Measurements from ENCODE around the gene GOLIM4. TPM values are rescaled to one million over a fixed set of nuclear protein-coding genes. Genes with fewer than 3 reads are reported as not detected.

The GOLIM4 gene
- total RNA-seq, 1 donor from 2014 or later, result 56.2 TPM

DNA sequence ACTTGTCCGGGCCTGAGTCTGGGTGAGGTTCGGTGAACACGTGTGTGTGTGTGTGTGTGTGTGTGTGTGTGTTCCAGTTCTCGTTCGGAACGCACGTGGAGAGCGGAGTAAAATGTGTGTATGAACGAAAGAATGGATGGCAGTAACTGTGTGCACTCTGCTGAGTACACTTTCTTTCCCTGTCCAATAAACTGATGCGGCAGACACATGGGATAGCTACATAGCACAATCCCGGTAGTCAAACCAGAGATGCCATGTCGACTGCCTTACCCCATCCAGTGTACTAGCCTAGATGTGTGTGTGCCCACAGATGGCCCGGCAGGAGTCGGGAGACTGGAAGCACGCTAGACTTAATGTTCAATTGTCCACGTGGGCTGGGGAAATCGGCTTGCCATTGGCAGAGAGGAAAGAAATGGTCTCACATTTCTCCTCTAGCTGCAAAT lies 507 bp upstream of the GOLIM4 start:
- peak; percentile 88 for DNase-seq

- DNase-seq, result peak; percentile 67
Observed at GRCh38 chr3:168094877-168095610, 680 bp downstream of the GOLIM4 start.

- no peak for DNase-seq
Observed at GRCh38 chr3:168094580-168094876, 1.2 kb downstream of the GOLIM4 start.

GRCh38 chr3:168093790-168094189 lies 1.9 kb downstream of the GOLIM4 start:
- DNase-seq, result no peak

DNA sequence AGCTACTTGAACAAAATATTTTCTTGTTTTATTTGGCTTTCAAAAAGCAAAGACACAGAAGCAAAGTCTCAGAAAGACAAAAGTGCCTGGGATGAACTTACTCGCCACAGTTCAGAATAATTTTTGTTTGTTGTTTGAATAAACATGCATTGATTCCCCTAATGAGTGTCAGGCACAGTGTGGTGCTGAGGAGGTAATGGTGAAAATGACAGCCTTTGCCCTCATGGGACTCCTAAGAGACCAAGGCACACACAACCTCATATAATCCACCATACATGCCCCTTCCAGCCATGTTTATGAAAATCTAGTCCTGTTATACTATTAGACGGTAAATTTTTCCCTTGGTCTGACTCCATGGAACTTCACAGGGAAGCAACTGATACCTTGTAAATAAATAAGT lies 2.5 kb downstream of the GOLIM4 start:
- DNase-seq, result no peak

GRCh38 chr3:168091941-168092340 lies 3.8 kb downstream of the GOLIM4 start:
- DNase-seq, result no peak

DNA sequence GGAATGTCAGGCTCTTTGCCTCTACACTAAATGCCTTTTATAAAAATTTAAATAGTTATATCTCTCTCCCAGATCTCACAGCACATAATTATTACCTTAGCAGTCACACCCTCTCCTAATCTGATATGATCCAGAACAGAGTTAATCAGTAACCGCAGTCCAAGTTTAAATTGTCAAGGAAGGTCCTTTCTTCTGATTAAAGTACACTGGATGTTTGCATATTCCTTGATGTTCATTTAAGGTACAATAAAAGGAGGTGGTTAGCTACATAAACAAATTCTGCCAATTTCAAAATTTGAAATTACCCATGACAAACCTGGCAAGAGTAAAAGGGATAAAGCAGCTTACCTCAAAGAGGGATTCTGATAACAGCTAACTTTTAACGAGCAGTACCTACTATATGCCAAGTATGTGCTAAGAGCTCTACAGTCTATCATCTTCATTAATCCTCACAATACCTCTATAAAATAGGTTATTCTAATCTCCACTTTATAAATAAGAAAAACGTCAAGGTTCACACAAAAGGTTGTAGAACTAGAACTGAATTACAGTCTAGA lies 4.3 kb downstream of the GOLIM4 start:
- DNase-seq, result no peak

DNA sequence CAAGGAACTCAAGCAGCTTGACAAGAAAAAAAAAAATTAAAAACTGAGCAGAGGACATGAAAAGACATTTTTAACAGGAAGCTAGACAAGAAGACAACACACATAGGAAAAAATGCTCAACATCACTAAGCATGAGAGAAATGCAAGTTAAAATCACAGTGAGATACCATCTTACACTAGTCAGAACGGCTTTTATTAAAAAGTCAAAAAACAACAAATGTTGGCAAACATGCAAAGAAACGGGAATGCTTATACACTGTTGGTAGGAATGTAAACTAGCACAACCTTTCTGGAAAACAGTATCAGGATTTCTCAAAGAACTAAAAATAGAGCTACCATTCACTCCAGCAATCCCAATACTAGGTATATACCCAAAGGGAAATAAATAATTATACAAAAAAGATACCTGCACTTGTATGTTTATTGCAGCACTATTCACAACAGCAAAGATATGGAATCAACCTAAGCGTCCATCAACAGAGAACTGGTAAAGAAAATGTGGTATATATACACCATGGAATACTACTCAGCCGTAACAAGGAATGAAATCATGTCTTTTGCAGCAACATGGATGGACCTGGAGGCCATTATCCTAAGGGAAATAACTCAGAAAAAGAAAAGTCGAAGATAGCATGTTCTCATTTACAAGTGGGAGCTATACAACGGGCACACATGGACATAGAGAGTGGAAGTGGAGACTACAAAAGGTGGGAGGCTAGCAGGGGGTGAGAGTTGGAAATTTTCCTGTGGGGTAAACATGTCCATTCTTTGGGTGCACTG lies 5.2 kb downstream of the GOLIM4 start:
- DNase-seq, result no peak

- DNase-seq, result no peak
Observed at GRCh38 chr3:168089179-168089771, 6.4 kb downstream of the GOLIM4 start.

GRCh38 chr3:168088106-168088720 lies 7.5 kb downstream of the GOLIM4 start:
- DNase-seq, result no peak

DNA sequence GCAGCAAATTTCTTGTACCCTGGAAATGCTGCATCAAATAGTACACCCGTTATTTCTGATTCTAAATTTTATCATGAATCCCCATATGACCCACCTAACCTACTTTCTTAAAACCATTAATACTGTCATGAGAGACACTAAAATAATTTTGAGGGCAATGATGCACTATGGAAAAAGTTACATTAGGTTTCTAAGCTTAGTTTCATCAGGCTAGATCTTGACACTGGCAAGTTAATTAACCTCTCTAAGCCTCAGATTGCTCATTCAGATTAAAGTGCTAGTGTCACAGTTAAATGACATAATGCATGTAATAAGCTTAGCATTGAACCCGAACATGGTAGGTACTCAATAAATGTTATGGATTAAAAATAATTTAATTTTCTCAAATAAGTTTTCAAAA lies 8.2 kb downstream of the GOLIM4 start:
- DNase-seq, result no peak

GRCh38 chr3:168086541-168087260 lies 9.0 kb downstream of the GOLIM4 start:
- DNase-seq, result no peak

- DNase-seq, result no peak
Observed at GRCh38 chr3:168085491-168086119, 10.1 kb downstream of the GOLIM4 start.

- no peak for DNase-seq
Observed at GRCh38 chr3:168083906-168084305, 11.8 kb downstream of the GOLIM4 start.

GRCh38 chr3:168081856-168082255 lies 13.9 kb downstream of the GOLIM4 start:
- no peak for DNase-seq

DNA sequence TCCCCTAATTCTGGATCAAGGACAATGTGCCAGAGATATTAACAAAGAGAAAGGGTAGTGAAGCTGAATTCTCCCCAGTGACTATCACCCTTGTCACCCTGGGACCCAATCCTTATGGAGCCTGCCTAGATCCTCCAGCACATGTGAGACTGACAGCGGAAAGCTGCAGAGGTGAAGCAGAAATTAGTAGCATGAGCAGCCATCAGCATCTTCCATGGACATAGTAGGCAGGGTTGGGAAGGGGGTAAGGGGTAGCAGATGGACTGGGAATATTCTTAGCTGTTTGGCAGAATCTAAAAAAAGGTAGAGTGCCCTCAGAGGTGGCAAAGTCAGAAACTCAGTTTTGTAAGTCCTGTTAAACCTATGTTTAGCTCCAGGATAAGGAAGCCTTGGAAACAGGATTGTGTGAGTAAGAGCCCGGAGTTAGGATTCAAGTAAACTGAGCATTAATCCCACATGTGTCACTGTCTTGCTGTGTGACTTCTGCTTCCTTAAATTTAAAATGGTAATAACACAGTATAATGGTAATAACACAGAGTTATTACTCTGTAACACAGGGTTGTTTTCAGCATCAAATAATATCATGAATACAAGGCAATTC lies 14.5 kb downstream of the GOLIM4 start:
- DNase-seq, result no peak

DNA sequence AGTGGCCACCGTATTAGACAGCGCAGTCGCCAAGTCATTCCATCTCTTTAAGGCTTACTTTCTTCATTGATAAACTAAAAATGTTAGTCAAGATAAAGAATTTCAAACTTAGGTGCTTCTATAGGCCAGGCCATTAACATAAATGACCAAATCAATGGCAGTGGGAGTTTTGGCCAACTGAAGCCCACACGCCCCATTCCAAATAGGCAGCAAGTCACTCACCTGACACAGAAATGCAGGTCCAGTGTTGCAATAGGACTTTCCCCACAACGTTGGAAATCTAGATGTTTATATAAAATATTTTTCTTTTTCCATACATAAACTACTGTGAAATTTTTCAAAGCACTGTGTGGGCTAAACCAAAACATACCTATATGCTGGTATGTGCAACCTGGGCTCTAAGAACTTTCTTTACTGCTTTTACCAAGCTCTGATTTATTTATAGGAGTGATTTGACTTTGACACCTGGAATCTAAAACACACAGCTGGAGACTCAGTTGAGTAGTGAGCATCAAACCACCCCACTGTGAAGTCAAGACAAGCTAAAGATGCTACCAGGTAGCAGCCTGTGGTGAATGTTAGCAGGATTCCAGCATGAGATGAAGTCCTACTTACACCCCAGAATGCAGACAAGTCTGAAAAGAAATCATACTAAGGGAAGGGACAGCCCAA lies 15.1 kb downstream of the GOLIM4 start:
- no peak for DNase-seq

DNA sequence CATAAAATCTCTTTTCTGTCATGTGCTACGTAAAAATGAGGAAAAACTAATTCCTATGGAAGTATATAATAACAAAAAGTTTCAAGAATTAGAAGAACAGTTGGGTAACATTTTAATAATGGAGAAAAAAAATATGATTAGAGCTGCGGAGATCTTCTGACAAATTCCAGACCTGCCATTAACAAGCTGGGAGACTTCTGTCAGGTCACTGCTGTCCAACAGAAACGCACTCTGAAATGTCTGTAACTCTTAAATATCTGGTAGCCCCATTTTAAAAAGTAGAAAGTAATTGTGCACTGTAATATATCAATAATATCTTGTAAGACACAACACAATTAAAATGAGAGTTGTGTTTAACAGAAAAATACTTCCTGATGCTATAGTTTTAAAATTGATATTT lies 15.7 kb downstream of the GOLIM4 start:
- no peak for DNase-seq

DNA sequence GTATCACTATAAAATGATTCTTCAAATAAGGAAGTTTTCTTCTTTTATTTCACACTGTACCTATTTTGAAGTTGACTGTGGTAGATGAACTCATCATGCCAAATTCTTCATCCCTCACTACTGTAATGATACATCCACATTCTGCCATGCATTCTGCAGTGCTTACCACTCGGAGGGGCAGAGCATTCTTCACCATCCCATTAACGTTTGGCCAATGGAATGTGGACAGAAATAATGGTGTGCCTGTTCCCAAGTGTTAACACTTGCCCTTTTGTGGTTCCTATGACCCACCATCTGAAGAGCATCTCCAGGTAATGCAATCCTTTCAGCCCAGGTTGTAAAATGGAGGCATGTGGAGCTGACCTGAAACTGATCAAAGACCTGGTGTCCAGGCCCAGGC lies 18.6 kb downstream of the GOLIM4 start:
- DNase-seq, result no peak

- no peak for DNase-seq
Observed at GRCh38 chr3:168073842-168074605, 21.7 kb downstream of the GOLIM4 start.

Measured in tongue (tissue), 2 donors.